HUES6 (cell line): ENCODE results near the gene CIRBP.

ENCODE experiments used
- H3K27ac ChIP-seq: 2 replicates; pipeline ENCODE4 v1.7.0; 2013; ENCODE audit warnings: low read depth, mild to moderate bottlenecking, low read length, inconsistent platforms
- H3K27me3 ChIP-seq: 2 replicates; pipeline ENCODE4 v1.6.1; 2013; ENCODE audit warnings: low read length; ENCODE audit not compliant: control insufficient read depth, insufficient read depth
- H3K36me3 ChIP-seq: 2 replicates; pipeline ENCODE4 v1.6.1; 2013; ENCODE audit warnings: low read length; ENCODE audit not compliant: control insufficient read depth, insufficient read depth
- H3K4me1 ChIP-seq: 2 replicates; pipeline ENCODE4 v1.6.1; 2013; ENCODE audit warnings: low read length; ENCODE audit not compliant: control insufficient read depth, insufficient read depth
- H3K4me3 ChIP-seq: 2 replicates; pipeline ENCODE4 v1.5.1; 2013; ENCODE audit warnings: low read depth, low read length
- H3K9ac ChIP-seq: one replicate; pipeline ENCODE4 v1.6.1; 2013; ENCODE audit warnings: mild to moderate bottlenecking, low read length
- H3K9me3 ChIP-seq: 2 replicates; pipeline ENCODE4 v1.6.1; 2013; ENCODE audit warnings: low read depth, low read length; ENCODE audit not compliant: control insufficient read depth, insufficient read depth

The CIRBP gene

DNA sequence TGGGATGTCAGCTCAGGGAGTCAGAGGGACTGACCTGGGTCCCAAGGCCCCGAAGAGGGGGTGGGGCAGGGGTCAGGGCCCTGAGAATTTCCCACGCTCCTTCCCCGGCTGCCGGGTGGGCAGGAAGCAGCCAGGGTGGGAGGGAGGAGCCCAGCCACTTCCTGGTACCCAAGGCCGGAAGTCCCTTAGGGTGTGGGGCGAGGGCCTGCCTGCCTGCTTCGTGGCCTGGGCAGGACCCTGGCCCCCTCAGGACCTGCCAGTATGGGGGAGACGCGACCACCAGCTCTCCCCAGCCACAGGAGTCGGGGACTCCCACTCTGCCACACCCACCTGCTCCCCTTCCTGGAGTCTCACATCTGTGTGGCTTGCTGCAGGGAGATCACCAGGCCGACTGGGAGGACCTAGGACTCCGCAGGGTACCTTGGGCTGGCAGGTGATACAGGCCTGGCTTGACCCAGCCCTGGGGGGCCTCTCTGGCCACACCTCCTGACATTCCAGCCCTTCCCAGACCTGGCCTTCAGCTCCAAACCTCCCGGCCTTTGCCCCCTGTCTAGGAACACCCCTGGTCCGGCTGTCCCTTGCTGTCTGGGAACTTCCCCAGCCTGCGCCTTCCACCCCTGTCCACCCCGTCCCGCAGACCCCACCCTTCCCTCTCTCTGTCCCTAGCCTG lies 9.8 kb upstream of the CIRBP start:
- no peaks in the 10 kb centered on the region for H3K27me3 ChIP-seq
- H3K36me3 ChIP-seq: peaks cover 40% of the 10 kb centered on the region
- H3K9me3 ChIP-seq: no peaks in the 10 kb centered on the region
- peak overlapping the region; percentile 75 for H3K9ac ChIP-seq
- peak overlapping the region; percentile 80 for H3K4me3 ChIP-seq
- peaks cover 63% of the 10 kb centered on the region for H3K4me1 ChIP-seq
- peak overlapping the region; percentile 66; the same call in 1 of the 2 replicates for H3K27ac ChIP-seq

GRCh38 chr19:1259876-1260748 lies 9.0 kb upstream of the CIRBP start:
- Histone ChIP-seq H3K36me3 (peaks cover 32% of the 10 kb centered on the region), H3K4me1 (peaks cover 65% of the 10 kb centered on the region), H3K9ac (peak overlapping the region; percentile 75), H3K4me3 (peak overlapping the region; percentile 80), H3K27ac (peak overlapping the region; percentile 66; the same call in 1 of the 2 replicates), H3K27me3 (no peaks in the 10 kb centered on the region), H3K9me3 (no peaks in the 10 kb centered on the region)

DNA sequence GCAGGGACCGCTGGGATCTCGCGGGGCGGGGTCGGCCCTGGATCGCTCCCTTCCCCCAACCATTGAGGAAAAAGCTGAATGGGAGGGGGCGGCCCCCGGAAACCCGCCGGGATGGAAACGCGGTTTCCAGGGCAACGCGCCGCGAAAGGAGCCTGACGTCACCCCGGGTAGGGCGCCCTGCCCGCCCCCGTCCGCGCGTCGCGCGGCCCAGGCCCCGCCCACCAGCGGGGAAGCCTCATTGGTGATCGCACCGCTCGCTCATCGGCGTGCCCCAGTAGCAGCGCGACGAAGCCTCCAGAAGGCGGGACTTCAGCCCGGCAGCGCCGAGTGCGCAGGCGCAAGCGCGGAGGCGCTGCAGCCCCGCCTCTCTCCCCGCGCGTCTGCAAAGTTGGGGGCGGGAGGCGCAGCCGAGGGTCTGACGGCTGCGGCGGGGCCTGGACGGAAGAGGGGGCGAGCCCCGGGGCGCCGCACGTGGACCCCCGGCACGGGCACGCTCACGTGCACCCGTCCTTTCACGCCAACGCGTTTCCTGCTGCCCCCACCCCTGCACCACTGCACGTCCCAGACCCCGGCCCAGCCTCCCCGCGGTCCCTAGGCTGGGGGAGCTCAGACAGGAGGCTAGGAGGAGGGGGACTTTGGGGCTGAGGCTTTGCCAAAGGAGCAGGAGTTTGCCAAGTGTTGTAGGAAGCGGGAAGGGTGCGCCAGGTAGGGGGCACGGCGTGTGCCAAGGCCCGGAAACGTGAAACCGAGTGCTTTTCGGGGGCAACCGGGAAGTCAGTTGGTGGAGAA lies 8.2 kb upstream of the CIRBP start:
- peak overlapping the region; percentile 86; the same call in 1 of the 2 replicates for H3K27ac ChIP-seq
- no peaks in the 10 kb centered on the region for H3K9me3 ChIP-seq
- no peaks in the 10 kb centered on the region for H3K27me3 ChIP-seq
- H3K36me3 ChIP-seq: peaks cover 24% of the 10 kb centered on the region
- H3K4me3 ChIP-seq: peak overlapping the region; percentile 80
- H3K4me1 ChIP-seq: peaks cover 68% of the 10 kb centered on the region
- peak overlapping the region; percentile 83 for H3K9ac ChIP-seq

- Histone ChIP-seq H3K27me3 (no peaks in the 10 kb centered on the region), H3K9me3 (no peaks in the 10 kb centered on the region), H3K27ac (peak overlapping the region; percentile 86; the same call in 1 of the 2 replicates), H3K4me3 (peak overlapping the region; percentile 80), H3K4me1 (peaks cover 71% of the 10 kb centered on the region), H3K36me3 (peaks cover 20% of the 10 kb centered on the region), H3K9ac (peak overlapping the region; percentile 83)
Measured at GRCh38 chr19:1261538-1261797, 7.7 kb upstream of the CIRBP start.

GRCh38 chr19:1261798-1262622 lies 7.1 kb upstream of the CIRBP start:
- Histone ChIP-seq H3K27me3 (peaks cover under 1% of the 10 kb centered on the region; the same call in 1 of the 2 replicates), H3K9ac (peak overlapping the region; percentile 83), H3K9me3 (no peaks in the 10 kb centered on the region), H3K4me1 (peaks cover 66% of the 10 kb centered on the region), H3K36me3 (peaks cover 15% of the 10 kb centered on the region), H3K27ac (peak overlapping the region; percentile 86; the same call in 1 of the 2 replicates), H3K4me3 (peak overlapping the region; percentile 80)

DNA sequence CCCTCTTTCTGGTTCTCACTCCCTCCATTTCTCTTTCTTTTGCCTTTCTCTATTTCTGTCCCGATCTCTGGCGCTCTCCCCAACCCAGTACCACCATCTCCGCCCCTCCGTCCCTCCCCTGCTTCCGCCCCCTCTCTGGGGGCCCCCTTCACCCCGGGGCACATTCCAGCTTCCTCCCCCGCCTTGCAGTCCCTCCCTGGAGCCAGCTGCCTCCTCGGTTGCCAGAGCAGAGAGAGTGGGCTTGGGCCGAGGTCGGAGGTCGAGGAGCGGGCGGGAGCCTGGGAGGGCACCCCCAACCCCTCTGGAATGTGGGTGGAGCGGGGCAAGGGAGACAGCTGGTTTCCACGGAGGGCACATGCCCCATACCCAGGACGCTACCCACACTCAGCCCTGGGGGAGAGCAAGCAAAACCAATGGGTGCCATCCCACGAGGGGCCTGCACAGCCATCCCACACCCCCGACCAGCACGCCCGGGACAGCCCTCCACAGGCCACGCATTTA lies 6.5 kb upstream of the CIRBP start:
- H3K4me3 ChIP-seq: peak overlapping the region; percentile 80
- peaks cover 7% of the 10 kb centered on the region for H3K27me3 ChIP-seq
- no peaks in the 10 kb centered on the region for H3K9me3 ChIP-seq
- H3K27ac ChIP-seq: peak overlapping the region; percentile 61; the same call in 1 of the 2 replicates
- H3K4me1 ChIP-seq: peaks cover 67% of the 10 kb centered on the region
- peak overlapping the region; percentile 38 for H3K9ac ChIP-seq
- peaks cover 8% of the 10 kb centered on the region for H3K36me3 ChIP-seq

DNA sequence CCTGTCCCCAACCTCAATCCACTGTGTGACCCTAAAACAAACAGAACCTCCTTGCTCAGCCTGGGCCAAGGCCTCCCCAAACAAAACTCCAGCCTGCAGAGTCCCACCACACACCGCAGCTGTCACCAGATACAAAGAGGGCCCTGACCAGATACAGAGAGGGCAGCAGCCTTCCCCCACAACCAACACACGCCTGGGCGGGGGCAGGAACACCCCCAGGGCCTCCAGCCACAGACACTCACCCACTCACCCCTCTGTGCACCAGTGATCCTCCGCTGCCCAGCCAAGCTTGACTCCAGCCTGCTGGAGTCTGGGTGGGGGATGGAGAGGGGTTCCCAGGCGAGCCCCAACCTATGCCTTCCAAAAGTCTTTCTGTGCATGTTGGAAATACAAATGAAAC lies 5.9 kb upstream of the CIRBP start:
- no peak overlapping the region for H3K27ac ChIP-seq

DNA sequence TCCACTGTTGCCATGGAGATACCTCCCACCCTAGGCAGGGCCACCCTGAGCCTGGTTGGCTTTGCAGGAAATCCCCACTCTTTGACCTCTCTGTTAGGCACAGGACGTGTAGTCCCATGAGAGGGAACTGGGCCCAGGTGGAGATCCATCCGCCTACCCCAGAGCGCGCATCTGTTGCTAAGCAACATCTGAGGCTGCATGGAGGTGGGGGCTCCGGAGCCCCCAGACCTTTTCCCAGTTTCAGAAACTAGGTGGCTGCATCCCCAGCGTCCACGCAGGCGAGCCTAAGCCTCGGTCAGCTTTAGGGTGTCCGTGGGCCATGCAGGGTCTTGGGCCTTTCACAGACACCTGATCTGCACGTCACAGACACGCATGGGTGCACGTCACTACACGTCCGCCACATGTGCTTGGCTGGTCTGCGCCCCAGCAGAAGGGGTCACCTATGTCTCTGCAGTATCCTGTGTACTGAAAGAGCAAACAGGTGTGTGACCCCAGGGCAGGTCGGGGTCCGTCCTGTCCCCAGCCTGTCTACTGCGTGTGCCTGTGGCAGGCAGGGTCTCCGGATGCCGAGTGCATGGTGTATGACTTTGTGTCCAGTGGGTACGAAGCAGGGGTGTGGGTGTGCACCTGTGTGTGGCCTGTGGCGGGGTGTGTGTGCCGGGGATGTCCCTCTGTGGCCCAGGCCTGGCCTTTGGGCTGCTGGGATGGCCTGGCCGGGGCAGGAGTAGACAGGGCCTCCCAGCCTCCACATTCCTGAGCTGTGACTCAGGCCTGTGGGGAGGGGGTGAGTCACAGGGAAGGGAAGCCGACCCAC lies 4.1 kb upstream of the CIRBP start:
- H3K36me3 ChIP-seq: 0 out of 2 replicates have a peak, but pooled peaks cover under 1% of the 10 kb centered on the region
- peak overlapping the region; percentile 58 for H3K9ac ChIP-seq
- peaks cover 60% of the 10 kb centered on the region for H3K4me1 ChIP-seq
- H3K9me3 ChIP-seq: no peaks in the 10 kb centered on the region
- H3K27me3 ChIP-seq: peaks cover 12% of the 10 kb centered on the region
- H3K27ac ChIP-seq: peak overlapping the region; percentile 12; the same call in 1 of the 2 replicates
- peak overlapping the region; percentile 17 for H3K4me3 ChIP-seq

More for the DNA sequence above, 5.9 kb upstream of the CIRBP start:
- peaks cover 67% of the 10 kb centered on the region for H3K4me1 ChIP-seq
- H3K9me3 ChIP-seq: no peaks in the 10 kb centered on the region
- peak overlapping the region; percentile 38 for H3K9ac ChIP-seq
- H3K27me3 ChIP-seq: peaks cover 12% of the 10 kb centered on the region
- H3K4me3 ChIP-seq: 0 out of 2 replicates have a peak overlapping the region, but pooled peaks have one; percentile 80
- peaks cover 3% of the 10 kb centered on the region; the same call in 1 of the 2 replicates for H3K36me3 ChIP-seq

- H3K27me3 ChIP-seq: peaks cover 12% of the 10 kb centered on the region
- peaks cover 59% of the 10 kb centered on the region for H3K4me1 ChIP-seq
Measured at GRCh38 chr19:1265615-1266128, 3.5 kb upstream of the CIRBP start.

More at GRCh38 chr19:1265615-1266128, 3.5 kb upstream of the CIRBP start:
- Histone ChIP-seq H3K36me3 (peaks cover 3% of the 10 kb centered on the region), H3K9ac (peak overlapping the region; percentile 89), H3K4me3 (peak overlapping the region; percentile 75), H3K27ac (peak overlapping the region; percentile 79; the same call in 1 of the 2 replicates), H3K9me3 (no peaks in the 10 kb centered on the region)
